GM23338 (cell line): ENCODE measurements around the gene GRK5. TPM values are rescaled to one million over a fixed set of nuclear protein-coding genes. Genes with fewer than 3 reads are reported as not detected.

ENCODE experiments used
- ATAC-seq: fragments of 200-7000 bp; cut with Tn5 transposase; 3 replicates; pipeline ENCODE4 v1.9.1; 2020
- DNase-seq: peaks from one replicate; pipeline ENCODE4 v3.0.0-alpha.2; 2015; ENCODE audit warnings: low spot score
- H2AFZ ChIP-seq: fragments of 200-600 bp; sonication (generic); 2 replicates; pipeline ENCODE4 v1.8.0; 2016; ENCODE audit warnings: antibody characterized with exemption, mild to moderate bottlenecking, moderate library complexity
- H3F3A ChIP-seq: fragments of 200-600 bp; sonication (generic); replicated peaks from 2 replicates; pipeline ENCODE4 v1.8.0; 2017; ENCODE audit warnings: antibody characterized with exemption, mixed run types, low read depth
- H3K27ac ChIP-seq: fragments of 200-600 bp; sonication (generic); 2 replicates; pipeline ENCODE4 v1.6.1; 2016; ENCODE audit warnings: low read depth
- H3K27me3 ChIP-seq: fragments of 200-600 bp; sonication (generic); 2 replicates; pipeline ENCODE4 v1.8.0; 2016; ENCODE audit warnings: mild to moderate bottlenecking, mixed run types, moderate library complexity; ENCODE audit not compliant: insufficient read depth
- H3K36me3 ChIP-seq: fragments of 200-600 bp; sonication (generic); 2 replicates; pipeline ENCODE4 v1.8.0; 2016; ENCODE audit warnings: mild to moderate bottlenecking; ENCODE audit not compliant: insufficient read depth
- H3K4me1 ChIP-seq: fragments of 200-600 bp; sonication (generic); 2 replicates; pipeline ENCODE4 v1.8.0; 2016; ENCODE audit warnings: mild to moderate bottlenecking, moderate library complexity; ENCODE audit not compliant: insufficient read depth
- H3K4me2 ChIP-seq: fragments of 200-600 bp; sonication (generic); 2 replicates; pipeline ENCODE4 v1.7.1; 2017; ENCODE audit warnings: mixed run types
- H3K4me3 ChIP-seq: fragments of 200-600 bp; sonication (generic); 2 replicates; pipeline ENCODE4 v1.6.1; 2016; ENCODE audit warnings: mixed run types
- H3K79me2 ChIP-seq: fragments of 200-600 bp; sonication (generic); replicated peaks from 2 replicates; pipeline ENCODE4 v1.8.0; 2017; ENCODE audit warnings: mild to moderate bottlenecking; ENCODE audit not compliant: insufficient read depth
- H3K9me2 ChIP-seq: fragments of 200-600 bp; sonication (generic); 2 replicates; pipeline ENCODE4 v1.8.0; 2017; ENCODE audit not compliant: insufficient read depth
- H4K20me1 ChIP-seq: fragments of 200-600 bp; sonication (generic); replicated peaks from 2 replicates; pipeline ENCODE4 v1.8.0; 2017; ENCODE audit warnings: mild to moderate bottlenecking; ENCODE audit not compliant: insufficient read depth
- H3K27ac Mint-ChIP-seq: 2 replicates; pipeline ENCODE4 v1.8.0; 2020; ENCODE audit warnings: inconsistent platforms, mild to moderate bottlenecking, moderate library complexity, mixed read lengths
- H3K27me3 Mint-ChIP-seq: 3 replicates; pipeline ENCODE4 v1.8.0; 2022; ENCODE audit warnings: low read depth, mild to moderate bottlenecking, moderate library complexity, mixed read lengths, inconsistent platforms; ENCODE audit not compliant: insufficient read depth, poor library complexity
- H3K36me3 Mint-ChIP-seq: 3 replicates; pipeline ENCODE4 v1.8.0; 2021; ENCODE audit warnings: low read depth, mild to moderate bottlenecking, inconsistent platforms, moderate library complexity, mixed read lengths
- H3K4me1 Mint-ChIP-seq: 3 replicates; pipeline ENCODE4 v1.8.0; 2020; ENCODE audit warnings: mild to moderate bottlenecking, inconsistent platforms, mixed read lengths
- H3K4me3 Mint-ChIP-seq: 3 replicates; pipeline ENCODE4 v1.8.0; 2021; ENCODE audit warnings: moderate library complexity, mild to moderate bottlenecking, inconsistent platforms, mixed read lengths
- H3K9me3 Mint-ChIP-seq: 3 replicates; pipeline ENCODE4 v1.8.0; 2020; ENCODE audit warnings: moderate library complexity, mild to moderate bottlenecking, inconsistent platforms, mixed read lengths
- CREB1 ChIP-seq: fragments of 250-450 bp; sonication (Bioruptor Pico); IDR thresholded peaks from 2 replicates; pipeline ENCODE4 v1.5.0; 2020; ENCODE audit warnings: low read depth, mild to moderate bottlenecking, moderate library complexity
- CTCF ChIP-seq, 2 experiments: fragments of 200-600 bp in 1 of 2; sonication (generic) in 1 of 2; conservative IDR thresholded peaks; 2 replicates each; pipeline versions ENCODE4 v1.5.1 to v1.6.1; 2016 to 2017; ENCODE audit warnings: antibody characterized with exemption in 2 of 2, low read depth in 2 of 2, mild to moderate bottlenecking in 2 of 2, moderate library complexity in 1 of 2
- ETS1 ChIP-seq: IDR thresholded peaks from 2 replicates; pipeline ENCODE4 v1.6.1; 2016; ENCODE audit warnings: antibody characterized with exemption
- EZH2 ChIP-seq: fragments of 200-600 bp; sonication (generic); IDR thresholded peaks from one replicate; pipeline ENCODE4 v1.8.0; 2017; ENCODE audit warnings: antibody characterized with exemption, mild to moderate bottlenecking, low read depth; ENCODE audit not compliant: unreplicated experiment
- JUNB ChIP-seq: IDR thresholded peaks from one replicate; pipeline ENCODE4 v1.6.1; 2016; ENCODE audit warnings: antibody characterized with exemption; ENCODE audit not compliant: unreplicated experiment
- NANOG ChIP-seq: IDR thresholded peaks from 2 replicates; pipeline ENCODE4 v1.6.1; 2016; ENCODE audit warnings: antibody characterized with exemption, borderline replicate concordance
- REST ChIP-seq: IDR thresholded peaks from one replicate; pipeline ENCODE4 v1.6.1; 2018; ENCODE audit warnings: antibody characterized with exemption; ENCODE audit not compliant: unreplicated experiment
- STAT1 ChIP-seq: IDR thresholded peaks from one replicate; pipeline ENCODE4 v1.6.1; 2016; ENCODE audit warnings: antibody characterized with exemption; ENCODE audit not compliant: unreplicated experiment
- ZNF114 ChIP-seq: fragments of 250-450 bp; sonication (Bioruptor Pico); IDR thresholded peaks from 2 replicates; pipeline ENCODE4 v1.5.0; 2020; ENCODE audit warnings: mild to moderate bottlenecking, moderate library complexity
- polyA plus RNA-seq: library from polyadenylated mRNA; unstranded; fragments of >200 nt; fragmentation: Nextera tagmentation; extraction: Ambion mirVana; gene quantifications from 2 replicates; pipeline ENCODE4 v1.2.1, GENCODE V29; 2016
- total RNA-seq: library from RNA; depleted of rRNA; stranded (reverse); fragments of >200 nt; shearing (Covaris generic); gene quantifications from 2 replicates; pipeline ENCODE4 v1.2.3, GENCODE V29; 2014

Gene GRK5
- total and polyA plus RNA-seq, 2 experiments from 2014 or later, result 0.53 to 2.0 TPM

- H3K4me1 Mint-ChIP-seq, result peaks cover 6% of the 10 kb centered on the region; the same call in 2 of the 3 replicates
- Histone ChIP-seq H4K20me1 (no peaks in the 10 kb centered on the region), H3K27me3 (no peaks in the 10 kb centered on the region), H3K36me3 (no peaks in the 10 kb centered on the region), H3K4me3 (no peak overlapping the region), H3K4me2 (no peak overlapping the region), H3K79me2 (no peaks in the 10 kb centered on the region), H3K27ac (no peak overlapping the region), H2AFZ (no peak overlapping the region), H3K9me2 (no peaks in the 10 kb centered on the region), H3K4me1 (no peaks in the 10 kb centered on the region; the same call in 1 of the 2 replicates), H3F3A (no peaks in the 10 kb centered on the region)
- H3K36me3 Mint-ChIP-seq, result no peaks in the 10 kb centered on the region; the same call in 2 of the 3 replicates
- DNase-seq, result no peak
- H3K4me3 Mint-ChIP-seq, result no peak overlapping the region
- peaks cover 6% of the 10 kb centered on the region for H3K27me3 Mint-ChIP-seq
- ATAC-seq, result no peak
- no peaks in the 10 kb centered on the region for H3K9me3 Mint-ChIP-seq
- H3K27ac Mint-ChIP-seq, result peak overlapping the region; percentile 31; the same call in 1 of the 2 replicates
- TF ChIP-seq NANOG, result no peak
- no peak for TF ChIP-seq JUNB
- TF ChIP-seq REST, result no peak
Observed at GRCh38 chr10:119310806-119311205, 103.4 kb downstream of the GRK5 start.

- no peak overlapping the region for H3K4me3 ChIP-seq
- ATAC-seq, result no peak
- H3K79me2 ChIP-seq, result no peaks in the 10 kb centered on the region
- DNase-seq, result no peak
- no peaks in the 10 kb centered on the region for H3F3A ChIP-seq
- H3K4me1 Mint-ChIP-seq, result peaks cover 18% of the 10 kb centered on the region
- H3K4me1 ChIP-seq, result peaks cover 9% of the 10 kb centered on the region
- peaks cover 6% of the 10 kb centered on the region for H3K27me3 Mint-ChIP-seq
- H3K27ac Mint-ChIP-seq, result no peak overlapping the region
- peaks cover 4% of the 10 kb centered on the region; the same call in 1 of the 3 replicates for H3K9me3 Mint-ChIP-seq
- no peaks in the 10 kb centered on the region for H3K9me2 ChIP-seq
- H3K36me3 Mint-ChIP-seq, result no peaks in the 10 kb centered on the region; the same call in 2 of the 3 replicates
- H2AFZ ChIP-seq, result no peak overlapping the region
- no peak overlapping the region for H3K27ac ChIP-seq
- H3K27me3 ChIP-seq, result no peaks in the 10 kb centered on the region
- H3K36me3 ChIP-seq, result no peaks in the 10 kb centered on the region
- H3K4me3 Mint-ChIP-seq, result no peak overlapping the region
- no peak overlapping the region for H3K4me2 ChIP-seq
- no peaks in the 10 kb centered on the region for H4K20me1 ChIP-seq
- no peak for TF ChIP-seq ZNF114 (CRISPR knock-in tag)
- TF ChIP-seq STAT1, result no peak
- TF ChIP-seq NANOG, result no peak
- no peak for TF ChIP-seq CREB1 (CRISPR knock-in tag)
- no peak for TF ChIP-seq ETS1
- TF ChIP-seq JUNB, result no peak
- no peak for TF ChIP-seq EZH2
- no peak for TF ChIP-seq CTCF (conservative IDR thresholded peaks at IDR 0.05; ENCODE audit: low read depth in 2 of 2)
Observed at GRCh38 chr10:119312241-119312640, 104.9 kb downstream of the GRK5 start.
